ENCODE results near the gene MEI4. TPM values are rescaled to one million over a fixed set of nuclear protein-coding genes. Genes with fewer than 3 reads are reported as not detected.
"Not testable (repeated sequence)": the region's sequence is repeated elsewhere in the genome, so short reads cannot be mapped to it uniquely, and the experiment has no call there.

The MEI4 gene
- total RNA-seq, 1 donor from 2014 or later = not detected

- Histone ChIP-seq H3K4me1 (no peaks in the 10 kb centered on the region), H3K27ac (no peak overlapping the region), H3K9me3 (no peaks in the 10 kb centered on the region), H3K27me3 (no peaks in the 10 kb centered on the region), H3K36me3 (no peaks in the 10 kb centered on the region), H3K4me3 (no peak overlapping the region)
- TF ChIP-seq POLR2A (IDR thresholded peaks at IDR 0.05) (no peak), CTCF (IDR thresholded peaks at IDR 0.05) (no peak), POLR2AphosphoS5 (IDR thresholded peaks at IDR 0.05; ENCODE audit: insufficient read depth in 1 of 2, low read depth in 1 of 2) (no peak)
- intact Hi-C loops (cut with DNase I) = no loop called here
- DNase-seq (ENCODE audit: extremely low spot score in 2 of 2) = no peak
Measured at GRCh38 chr6:77816766-77817270, 164.0 kb downstream of the MEI4 start.

- H3K27me3 ChIP-seq = no peaks in the 10 kb centered on the region
- H3K4me3 ChIP-seq = no peak overlapping the region
- no peaks in the 10 kb centered on the region for H3K4me1 ChIP-seq
- H3K36me3 ChIP-seq = no peaks in the 10 kb centered on the region
- no peak overlapping the region for H3K27ac ChIP-seq
- intact Hi-C loops (cut with DNase I) = no loop called here
- H3K9me3 ChIP-seq = no peaks in the 10 kb centered on the region
- DNase-seq (ENCODE audit: extremely low spot score in 2 of 2) = no peak
- no peak for TF ChIP-seq POLR2A (IDR thresholded peaks at IDR 0.05)
- TF ChIP-seq CTCF (IDR thresholded peaks at IDR 0.05) = no peak
- TF ChIP-seq POLR2AphosphoS5 (IDR thresholded peaks at IDR 0.05; ENCODE audit: insufficient read depth in 1 of 2, low read depth in 1 of 2) = no peak
Measured at GRCh38 chr6:77822265-77822664, 169.4 kb downstream of the MEI4 start.

GRCh38 chr6:77825204-77825603 lies 172.4 kb downstream of the MEI4 start:
- no peak for DNase-seq (ENCODE audit: extremely low spot score in 2 of 2)
- TF ChIP-seq CTCF (IDR thresholded peaks at IDR 0.05) (no peak), POLR2AphosphoS5 (IDR thresholded peaks at IDR 0.05; ENCODE audit: insufficient read depth in 1 of 2, low read depth in 1 of 2) (no peak), POLR2A (IDR thresholded peaks at IDR 0.05) (no peak)
- no peak overlapping the region for H3K27ac ChIP-seq

GRCh38 chr6:77829736-77830135 lies 176.9 kb downstream of the MEI4 start:
- intact Hi-C loops (cut with DNase I) = no loop called here
- no peaks in the 10 kb centered on the region for H3K4me1 ChIP-seq
- no peaks in the 10 kb centered on the region for H3K9me3 ChIP-seq
- TF ChIP-seq CTCF (IDR thresholded peaks at IDR 0.05) = no peak
- TF ChIP-seq POLR2A (IDR thresholded peaks at IDR 0.05) = no peak
- TF ChIP-seq POLR2AphosphoS5 (IDR thresholded peaks at IDR 0.05; ENCODE audit: insufficient read depth in 1 of 2, low read depth in 1 of 2) = no peak
- H3K4me3 ChIP-seq = no peak overlapping the region
- no peak overlapping the region for H3K27ac ChIP-seq
- no peak for DNase-seq (ENCODE audit: extremely low spot score in 2 of 2)
- H3K36me3 ChIP-seq = no peaks in the 10 kb centered on the region
- no peaks in the 10 kb centered on the region for H3K27me3 ChIP-seq

More at GRCh38 chr6:77825204-77825603, 172.4 kb downstream of the MEI4 start:
- no peak overlapping the region for H3K4me3 ChIP-seq
- H3K36me3 ChIP-seq = no peaks in the 10 kb centered on the region
- intact Hi-C loops (cut with DNase I) = no loop called here
- no peaks in the 10 kb centered on the region for H3K4me1 ChIP-seq
- H3K9me3 ChIP-seq = no peaks in the 10 kb centered on the region
- H3K27me3 ChIP-seq = no peaks in the 10 kb centered on the region

GRCh38 chr6:77833749-77834148 lies 180.9 kb downstream of the MEI4 start:
- H3K27me3 ChIP-seq; H3K27ac ChIP-seq; H3K4me3 ChIP-seq; H3K36me3 ChIP-seq; H3K4me1 ChIP-seq; H3K9me3 ChIP-seq; DNase-seq (ENCODE audit: extremely low spot score in 2 of 2); intact Hi-C loops (cut with DNase I): not testable (repeated sequence)
